B cell (primary cell): Measurements from ENCODE around the gene AGRP. TPM values are rescaled to one million over a fixed set of nuclear protein-coding genes. Genes with fewer than 3 reads are reported as not detected.

Source experiments
- ATAC-seq: fragments of 200-7000 bp; cut with Tn5 transposase; one replicate; pipeline ENCODE4 v1.10.0; 2021; ENCODE audit warnings: low read depth, mild to moderate bottlenecking, moderate number of reproducible peaks, moderate library complexity
- CTCF ChIA-PET: fragments of 350-600 bp; sonication (Branson Sonifier 250); formaldehyde crosslinking; loops from one replicate; lab custom pipeline; 2021; ENCODE audit warnings: antibody characterized with exemption, inconsistent platforms; lab: Charles Lee
- POLR2A ChIA-PET: fragments of 350-600 bp; sonication (Branson Sonifier 250); formaldehyde crosslinking; loops from one replicate; lab custom pipeline; 2021; ENCODE audit warnings: antibody characterized with exemption; lab: Charles Lee
- DNase-seq: peaks from one replicate; pipeline ENCODE4 v3.0.0; 2013
- H2AFZ ChIP-seq: 2 replicates; pipeline ENCODE4 v1.6.1; 2012; ENCODE audit warnings: mild to moderate bottlenecking, low read depth, low read length; ENCODE audit not compliant: insufficient read depth, poor library complexity, severe bottlenecking
- H3K27ac ChIP-seq, 2 donors: 1 replicate in 1 of 2; 2 replicates in 1 of 2; pipeline ENCODE4 v1.5.1; 2012 to 2013; ENCODE audit warnings: low read length in 2 of 2, mild to moderate bottlenecking in 2 of 2, moderate library complexity in 1 of 2
- H3K27me3 ChIP-seq, 4 experiments: fragments of 200-600 bp in 1 of 4; sonication (generic) in 1 of 4; replicated peaks in 1 of 4; 1 replicate in 2 of 4; 2 replicates in 2 of 4; pipeline versions ENCODE4 v1.6.1 to v1.7.0; 2013 to 2016; ENCODE audit warnings: low read length in 3 of 4, mild to moderate bottlenecking in 2 of 4, mixed read lengths in 1 of 4, moderate library complexity in 1 of 4; ENCODE audit not compliant: insufficient read depth in 4 of 4, control insufficient read depth in 3 of 4; ENCODE audit errors: control extremely low read depth in 1 of 4
- H3K36me3 ChIP-seq, 2 experiments: replicated peaks in 1 of 2; 1 replicate in 1 of 2; 2 replicates in 1 of 2; pipeline versions ENCODE4 v1.6.1 to v1.7.1; 2013; ENCODE audit warnings: low read length in 1 of 2; ENCODE audit not compliant: insufficient read depth in 2 of 2, control insufficient read depth in 1 of 2; ENCODE audit errors: control extremely low read depth in 1 of 2, extremely low read depth in 1 of 2
- H3K4me1 ChIP-seq, 2 donors: fragments of 200-600 bp in 1 of 2; sonication (generic) in 1 of 2; 1 replicate in 1 of 2; 2 replicates in 1 of 2; pipeline versions ENCODE4 v1.5.1 to v1.6.1; 2013 to 2017; ENCODE audit warnings: low read length in 2 of 2; ENCODE audit not compliant: control insufficient read depth in 2 of 2, insufficient read depth in 2 of 2
- H3K4me2 ChIP-seq: replicated peaks from 2 replicates; pipeline ENCODE3; 2012; ENCODE audit warnings: mild to moderate bottlenecking, low read depth, low read length; ENCODE audit not compliant: poor library complexity, severe bottlenecking
- H3K4me3 ChIP-seq, 5 experiments: fragments of 200-600 bp in 1 of 5; sonication (generic) in 1 of 5; 1 replicate in 3 of 5; 2 replicates in 2 of 5; pipeline versions ENCODE4 v1.5.1 to v1.7.0; 2011 to 2016; ENCODE audit warnings: low read length in 4 of 5, mild to moderate bottlenecking in 4 of 5, low read depth in 2 of 5, control low read depth in 1 of 5, moderate library complexity in 1 of 5; ENCODE audit not compliant: insufficient read depth in 1 of 5; ENCODE audit errors: control extremely low read depth in 1 of 5, extremely low read depth in 1 of 5
- H3K79me2 ChIP-seq: fragments of 200-600 bp; sonication (generic); one replicate; pipeline ENCODE4 v1.6.0; 2016; ENCODE audit warnings: low read length; ENCODE audit not compliant: control insufficient read depth, insufficient read depth
- H3K9ac ChIP-seq: fragments of 200-600 bp; sonication (generic); 2 replicates; pipeline ENCODE4 v1.6.1; 2017; ENCODE audit warnings: mild to moderate bottlenecking, low read length, moderate library complexity
- H3K9me3 ChIP-seq, 3 donors: one replicate each; pipeline versions ENCODE4 v1.6.1 to v1.7.1; 2013; ENCODE audit warnings: low read length in 2 of 3; ENCODE audit not compliant: control insufficient read depth in 2 of 3, insufficient read depth in 1 of 3; ENCODE audit errors: control extremely low read depth in 1 of 3
- H4K20me1 ChIP-seq: 2 replicates; pipeline ENCODE4 v1.6.0; 2012; ENCODE audit warnings: mild to moderate bottlenecking, low read length; ENCODE audit not compliant: insufficient read depth, control insufficient read depth, poor library complexity, severe bottlenecking
- H3K27ac Mint-ChIP-seq: one replicate; pipeline ENCODE4 v1.8.0; 2021; ENCODE audit warnings: mixed read lengths
- H3K27me3 Mint-ChIP-seq: one replicate; pipeline ENCODE4 v1.8.0; 2021; ENCODE audit warnings: mixed read lengths
- H3K4me1 Mint-ChIP-seq: one replicate; pipeline ENCODE4 v1.8.0; 2021; ENCODE audit warnings: mixed read lengths
- H3K4me3 Mint-ChIP-seq: one replicate; pipeline ENCODE4 v1.8.0; 2021; ENCODE audit warnings: mixed read lengths
- H3K9me3 Mint-ChIP-seq: one replicate; pipeline ENCODE4 v1.8.0; 2022; ENCODE audit warnings: mixed read lengths; ENCODE audit not compliant: insufficient read depth
- CTCF ChIP-seq: fragments of 200-600 bp; IDR thresholded peaks from one replicate; pipeline ENCODE4 v1.8.0; 2022; ENCODE audit warnings: antibody characterized with exemption, mild to moderate bottlenecking
- EZH2 ChIP-seq: IDR thresholded peaks from 2 replicates; pipeline ENCODE4 v1.6.1; 2012; ENCODE audit warnings: borderline replicate concordance, low read depth, mild to moderate bottlenecking, moderate library complexity, low read length; ENCODE audit not compliant: insufficient read depth, poor library complexity, severe bottlenecking
- WGBS: methylation state at CpG from one replicate; pipeline ENCODE4 v1.1.5; 2013; ENCODE audit warnings: missing lambda C conversion rate; ENCODE audit not compliant: insufficient coverage; 5-methylcytosine and 5-hydroxymethylcytosine counted together
- intact Hi-C: fragments of 100-400 bp; cut with micrococcal nuclease; formaldehyde crosslinking; loops from one replicate; pipeline ENCODE4 v1.10.0; 2022
- polyA plus RNA-seq: library from polyadenylated mRNA; depleted of rRNA; stranded (reverse); fragments of >200 nt; gene quantifications from 2 replicates; pipeline ENCODE4 v1.2.3, GENCODE V29; 2012
- total RNA-seq, 2 donors: library from RNA; stranded (reverse); fragments of 120-200 nt in 1 of 2; gene quantifications; 1 replicate in 1 of 2; 2 replicates in 1 of 2; pipeline versions ENCODE4 v1.2.3 to v1.2.4, GENCODE V29; 2013 to 2022

Gene AGRP
- total and polyA plus RNA-seq, 2 donors (not counting 1 experiment from before 2014, with no cell fraction given), result not detected

- Histone ChIP-seq H3K9me3 (peaks cover 0 to 2% (median 0%) of the 10 kb centered on the region in 3 donors), H3K9ac (no peak overlapping the region), H2AFZ (no peak overlapping the region), H3K4me3 (no peak overlapping the region), H3K4me1 (no peaks in the 10 kb centered on the region), H3K79me2 (peaks cover 15% of the 10 kb centered on the region), H3K4me2 (no peak overlapping the region), H3K27ac (no peak overlapping the region), H3K36me3 (peaks cover 0 to 85% of the 10 kb centered on the region in 2 experiments), H3K27me3 (no peaks in the 10 kb centered on the region), H4K20me1 (peaks cover 83% of the 10 kb centered on the region)
- Mint-ChIP-seq H3K27ac (no peak overlapping the region), H3K4me1 (no peaks in the 10 kb centered on the region), H3K4me3 (no peak overlapping the region), H3K27me3 (no peaks in the 10 kb centered on the region), H3K9me3 (no peaks in the 10 kb centered on the region)
- POLR2A ChIA-PET, result no interaction called here
- intact Hi-C loops, result no loop called here
- TF ChIP-seq CTCF (no peak), EZH2 (no peak)
- no peak for DNase-seq
- CTCF ChIA-PET, result interaction anchor here (0.8 to 4.5 kb wide), 5 partner anchors 18 to 70 kb away, joined by 3 to 29 read pairs (median 18); no protein-coding TSS in a partner anchor
- no peak for ATAC-seq
- 96% methylated on average over 10 of the region's 12 CpGs for WGBS
Observed at GRCh38 chr16:67445913-67446907, 37.1 kb downstream of the AGRP start.
